Measurements from ENCODE around the gene TNIK.

DNA sequence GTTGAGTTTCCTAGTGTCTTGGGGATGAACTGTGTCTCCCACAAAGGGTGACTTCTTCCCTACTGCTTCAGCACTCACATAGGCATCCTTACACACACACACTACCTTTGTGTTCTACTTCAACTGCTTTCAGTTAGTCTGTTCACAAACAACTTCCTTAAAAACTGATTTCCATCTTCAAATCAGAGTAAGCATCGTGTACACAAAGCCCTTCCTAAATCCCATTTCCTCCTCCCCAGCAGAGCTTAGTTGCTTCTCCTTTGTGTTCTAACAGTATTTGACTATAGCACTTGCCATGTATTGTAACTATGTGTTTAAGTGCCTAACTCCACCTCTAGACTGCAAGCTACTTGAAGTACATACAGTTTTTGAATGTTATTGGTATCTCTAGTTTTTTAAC, 71.7 kb downstream of the TNIK start:
- TF ChIP-seq, protein P1, sequence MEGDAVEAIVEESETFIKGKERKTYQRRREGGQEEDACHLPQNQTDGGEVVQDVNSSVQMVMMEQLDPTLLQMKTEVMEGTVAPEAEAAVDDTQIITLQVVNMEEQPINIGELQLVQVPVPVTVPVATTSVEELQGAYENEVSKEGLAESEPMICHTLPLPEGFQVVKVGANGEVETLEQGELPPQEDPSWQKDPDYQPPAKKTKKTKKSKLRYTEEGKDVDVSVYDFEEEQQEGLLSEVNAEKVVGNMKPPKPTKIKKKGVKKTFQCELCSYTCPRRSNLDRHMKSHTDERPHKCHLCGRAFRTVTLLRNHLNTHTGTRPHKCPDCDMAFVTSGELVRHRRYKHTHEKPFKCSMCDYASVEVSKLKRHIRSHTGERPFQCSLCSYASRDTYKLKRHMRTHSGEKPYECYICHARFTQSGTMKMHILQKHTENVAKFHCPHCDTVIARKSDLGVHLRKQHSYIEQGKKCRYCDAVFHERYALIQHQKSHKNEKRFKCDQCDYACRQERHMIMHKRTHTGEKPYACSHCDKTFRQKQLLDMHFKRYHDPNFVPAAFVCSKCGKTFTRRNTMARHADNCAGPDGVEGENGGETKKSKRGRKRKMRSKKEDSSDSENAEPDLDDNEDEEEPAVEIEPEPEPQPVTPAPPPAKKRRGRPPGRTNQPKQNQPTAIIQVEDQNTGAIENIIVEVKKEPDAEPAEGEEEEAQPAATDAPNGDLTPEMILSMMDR (IDR thresholded peaks at IDR 0.05): no peak
- no peak for TF ChIP-seq POLR2AphosphoS5 (IDR thresholded peaks at IDR 0.05)
- no peak for TF ChIP-seq POLR2A (IDR thresholded peaks at IDR 0.05; ENCODE audit: low read depth)

All from esophagus muscularis mucosa (tissue), 3 donors.